ENCODE results near the gene STOX1. TPM values are rescaled to one million over a fixed set of nuclear protein-coding genes. Genes with fewer than 3 reads are reported as not detected.

Gene STOX1
- total and polyA plus RNA-seq, 2 of the 8 experiments (the other 6 are each of a cell fraction or from before 2014, with no cell fraction given), result 0.92 to 2.6 TPM

- H4K8ac ChIP-seq (ENCODE audit: extremely low read depth, insufficient read depth, low read length), result no peak overlapping the region
- H3K79me2 ChIP-seq (ENCODE audit: control insufficient read depth in 1 of 2, insufficient read depth in 2 of 2, low read length in 2 of 2), result no peaks in the 10 kb centered on the region
- no peak overlapping the region for H2BK20ac ChIP-seq (ENCODE audit: low read length)
- no peak overlapping the region for H2BK15ac ChIP-seq (ENCODE audit: low read length)
- no peak overlapping the region for H3K18ac ChIP-seq (ENCODE audit: extremely low read depth, low read length)
- CTCF ChIA-PET (ENCODE audit: partially characterized antibody), result interaction anchor here (2.0 kb wide), 1 partner anchor 107 kb away, joined by 11 read pairs; no protein-coding TSS in a partner anchor
- H3K14ac ChIP-seq (ENCODE audit: insufficient read length), result no peak overlapping the region
- no peak overlapping the region for H2AFZ ChIP-seq (ENCODE audit: low read length)
- no peak overlapping the region for H2BK5ac ChIP-seq (ENCODE audit: low read depth, low read length)
- no peaks in the 10 kb centered on the region for H3K9me3 ChIP-seq (ENCODE audit: insufficient read depth in 2 of 2, low read depth in 1 of 2, low read length in 1 of 2)
- no peak overlapping the region for H3K4me2 ChIP-seq (ENCODE audit: insufficient read depth in 1 of 2, low read depth in 2 of 2, low read length in 2 of 2)
- H3K4me3 ChIP-seq (ENCODE audit: extremely low read depth in 1 of 4, insufficient read depth in 2 of 4, low read depth in 3 of 4, low read length in 4 of 4), result no peak overlapping the region
- peaks cover 0 to 2% of the 10 kb centered on the region in 2 experiments for H4K20me1 ChIP-seq (replicated peaks in 1 of 2; ENCODE audit: control insufficient read depth in 1 of 2, insufficient read depth in 2 of 2, low read length in 2 of 2)
- no peaks in the 10 kb centered on the region for H3K23me2 ChIP-seq (ENCODE audit: low read depth, low read length)
- H2BK12ac ChIP-seq (ENCODE audit: low read depth, low read length), result no peak overlapping the region
- H3K79me1 ChIP-seq (ENCODE audit: low read depth, low read length), result no peaks in the 10 kb centered on the region
- H3K27me3 ChIP-seq (replicated peaks in 1 of 4; ENCODE audit: control insufficient read depth in 3 of 4, extremely low read depth in 1 of 4, insufficient read depth in 3 of 4, low read length in 3 of 4), result no peaks in the 10 kb centered on the region
- no peak overlapping the region for H3K9ac ChIP-seq (replicated peaks in 1 of 4; ENCODE audit: extremely low read depth in 1 of 4, low read depth in 3 of 4, low read length in 3 of 4)
- H3K56ac ChIP-seq (replicated peaks; ENCODE audit: insufficient read length, low read depth, low read length), result no peak overlapping the region
- 98% methylated on average over 10 of the region's 10 CpGs; no CpG with 5 or more reads in 1 of the 2 experiments for WGBS, 2 experiments (ENCODE audit: extremely low coverage in 1 of 2, insufficient coverage in 1 of 2, insufficient read length in 1 of 2, insufficient replicate concordance in 2 of 2, low coverage in 1 of 2, low lambda C conversion rate in 2 of 2, missing lambda C conversion rate in 1 of 2)
- H2AK5ac ChIP-seq (ENCODE audit: low read depth, low read length), result no peak overlapping the region
- DNase-seq (ENCODE audit: low read depth in 1 of 2, low spot score in 2 of 2) (no peak), FAIRE-seq (no peak)
- no peak overlapping the region for H3K4ac ChIP-seq (replicated peaks; ENCODE audit: insufficient read length, low read depth, low read length)
- no peak overlapping the region for H4K91ac ChIP-seq (replicated peaks; ENCODE audit: insufficient read length, low read length)
- no peak overlapping the region for H3K27ac ChIP-seq (ENCODE audit: low read depth, low read length)
- H2BK120ac ChIP-seq (replicated peaks; ENCODE audit: low read depth, low read length), result no peak overlapping the region
- POLR2A ChIA-PET (ENCODE audit: partially characterized antibody), result interaction anchor here (0.6 kb wide), 1 partner anchor 9 kb away, joined by 3 read pairs; no protein-coding TSS in a partner anchor
- peaks cover 20 to 90% (median 47%) of the 10 kb centered on the region in 4 experiments for H3K36me3 ChIP-seq (ENCODE audit: control insufficient read depth in 2 of 4, insufficient read depth in 4 of 4, low read length in 3 of 4)
- H3K4me1 ChIP-seq (replicated peaks in 1 of 4; ENCODE audit: control insufficient read depth in 3 of 4, insufficient read depth in 4 of 4, low read length in 3 of 4), result no peaks in the 10 kb centered on the region
- H3K23ac ChIP-seq (ENCODE audit: insufficient read length), result no peak overlapping the region
- no peak overlapping the region for H4K5ac ChIP-seq (ENCODE audit: insufficient read length, low read depth, low read length)
- TF ChIP-seq BCL11A (IDR thresholded peaks at IDR 0.05; ENCODE audit: low read depth in 2 of 2, low read length in 2 of 2) (no peak), TCF12 (IDR thresholded peaks at IDR 0.05; ENCODE audit: low read depth, low read length) (no peak)
Measured at GRCh38 chr10:68790476-68790875, 36.9 kb upstream of the STOX1 start.

All from H1 (cell line).